K562 (cell line): ENCODE data around the gene RABL6.

Experiments
- CBFA2T3 ChIP-seq: fragments of 450-650 bp; IDR thresholded peaks from 2 replicates; pipeline ENCODE4 v1.6.1; 2017
- CTBP1 ChIP-seq: fragments of 450-650 bp; IDR thresholded peaks from 2 replicates; pipeline ENCODE4 v1.6.1; 2016; ENCODE audit warnings: borderline replicate concordance
- ELK1 ChIP-seq: sonication (generic); formaldehyde crosslinking; IDR thresholded peaks from 2 replicates; pipeline ENCODE4 v1.8.1; 2022; ENCODE audit warnings: missing genetic modification reagents
- KAT2B ChIP-seq: IDR thresholded peaks from one replicate; pipeline ENCODE4 v1.6.1; 2012; ENCODE audit warnings: low read depth, mild to moderate bottlenecking, control low read depth, inconsistent platforms, low read length, moderate library complexity
- PHB ChIP-seq: fragments of 250-450 bp; sonication (Bioruptor Pico); IDR thresholded peaks from 2 replicates; pipeline ENCODE4 v1.5.0; 2021
- POLR2A ChIP-seq: fragments of 450-650 bp; conservative IDR thresholded peaks from 2 replicates; pipeline ENCODE4 v1.6.1; 2016
- POLR2AphosphoS5 ChIP-seq: IDR thresholded peaks from 2 replicates; pipeline ENCODE4 v1.6.1; 2011; ENCODE audit warnings: mild to moderate bottlenecking, low read depth, low read length, moderate library complexity; ENCODE audit not compliant: control insufficient read depth, insufficient read depth
- RFX5 ChIP-seq: IDR thresholded peaks from 2 replicates; pipeline ENCODE4 v1.6.1; 2011; ENCODE audit warnings: low read depth, mild to moderate bottlenecking, improper control_type of control experiment, low read length
- TF ChIP-seq, protein P1 (sequence below), 3 experiments: IDR thresholded peaks in 2 of 3; conservative IDR thresholded peaks in 1 of 3; 2 replicates each; pipeline ENCODE4 v1.5.1; 2011 to 2012; ENCODE audit warnings: low read length in 3 of 3, mild to moderate bottlenecking in 3 of 3, control low read depth in 2 of 3, improper control_type of control experiment in 1 of 3, inconsistent platforms in 1 of 3, low read depth in 1 of 3, mixed read lengths in 1 of 3, moderate library complexity in 1 of 3; ENCODE audit not compliant: insufficient read depth in 2 of 3
- TF ChIP-seq, protein P2 (sequence below): sonication (generic); formaldehyde crosslinking; IDR thresholded peaks from 2 replicates; pipeline ENCODE4 v1.8.1; 2023; ENCODE audit warnings: mild to moderate bottlenecking, missing genetic modification reagents

- TF ChIP-seq, protein P1, sequence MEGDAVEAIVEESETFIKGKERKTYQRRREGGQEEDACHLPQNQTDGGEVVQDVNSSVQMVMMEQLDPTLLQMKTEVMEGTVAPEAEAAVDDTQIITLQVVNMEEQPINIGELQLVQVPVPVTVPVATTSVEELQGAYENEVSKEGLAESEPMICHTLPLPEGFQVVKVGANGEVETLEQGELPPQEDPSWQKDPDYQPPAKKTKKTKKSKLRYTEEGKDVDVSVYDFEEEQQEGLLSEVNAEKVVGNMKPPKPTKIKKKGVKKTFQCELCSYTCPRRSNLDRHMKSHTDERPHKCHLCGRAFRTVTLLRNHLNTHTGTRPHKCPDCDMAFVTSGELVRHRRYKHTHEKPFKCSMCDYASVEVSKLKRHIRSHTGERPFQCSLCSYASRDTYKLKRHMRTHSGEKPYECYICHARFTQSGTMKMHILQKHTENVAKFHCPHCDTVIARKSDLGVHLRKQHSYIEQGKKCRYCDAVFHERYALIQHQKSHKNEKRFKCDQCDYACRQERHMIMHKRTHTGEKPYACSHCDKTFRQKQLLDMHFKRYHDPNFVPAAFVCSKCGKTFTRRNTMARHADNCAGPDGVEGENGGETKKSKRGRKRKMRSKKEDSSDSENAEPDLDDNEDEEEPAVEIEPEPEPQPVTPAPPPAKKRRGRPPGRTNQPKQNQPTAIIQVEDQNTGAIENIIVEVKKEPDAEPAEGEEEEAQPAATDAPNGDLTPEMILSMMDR (IDR thresholded peaks at IDR 0.05 in 2 of 3, conservative IDR thresholded peaks at IDR 0.05 in 1 of 3; ENCODE audit: insufficient read depth in 2 of 3, low read depth in 1 of 3, low read length in 3 of 3): no peak
- TF ChIP-seq RFX5: no peak
- TF ChIP-seq, protein P2, sequence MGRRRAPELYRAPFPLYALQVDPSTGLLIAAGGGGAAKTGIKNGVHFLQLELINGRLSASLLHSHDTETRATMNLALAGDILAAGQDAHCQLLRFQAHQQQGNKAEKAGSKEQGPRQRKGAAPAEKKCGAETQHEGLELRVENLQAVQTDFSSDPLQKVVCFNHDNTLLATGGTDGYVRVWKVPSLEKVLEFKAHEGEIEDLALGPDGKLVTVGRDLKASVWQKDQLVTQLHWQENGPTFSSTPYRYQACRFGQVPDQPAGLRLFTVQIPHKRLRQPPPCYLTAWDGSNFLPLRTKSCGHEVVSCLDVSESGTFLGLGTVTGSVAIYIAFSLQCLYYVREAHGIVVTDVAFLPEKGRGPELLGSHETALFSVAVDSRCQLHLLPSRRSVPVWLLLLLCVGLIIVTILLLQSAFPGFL (CRISPR knock-in tag): no peak
- TF ChIP-seq POLR2A: no peak
- no peak for TF ChIP-seq POLR2AphosphoS5
- no peak for TF ChIP-seq KAT2B
- no peak for TF ChIP-seq CTBP1
- TF ChIP-seq PHB: no peak
- no peak for TF ChIP-seq CBFA2T3
- TF ChIP-seq ELK1 (CRISPR knock-in tag): no peak
Measured at GRCh38 chr9:136786451-136786850, 21.3 kb upstream of the RABL6 start.
